ENCODE results near the gene TMEM42.
"Not testable (repeated sequence)": the region's sequence is repeated elsewhere in the genome, so short reads cannot be mapped to it uniquely, and the experiment has no call there.

TMEM42 gene

DNA sequence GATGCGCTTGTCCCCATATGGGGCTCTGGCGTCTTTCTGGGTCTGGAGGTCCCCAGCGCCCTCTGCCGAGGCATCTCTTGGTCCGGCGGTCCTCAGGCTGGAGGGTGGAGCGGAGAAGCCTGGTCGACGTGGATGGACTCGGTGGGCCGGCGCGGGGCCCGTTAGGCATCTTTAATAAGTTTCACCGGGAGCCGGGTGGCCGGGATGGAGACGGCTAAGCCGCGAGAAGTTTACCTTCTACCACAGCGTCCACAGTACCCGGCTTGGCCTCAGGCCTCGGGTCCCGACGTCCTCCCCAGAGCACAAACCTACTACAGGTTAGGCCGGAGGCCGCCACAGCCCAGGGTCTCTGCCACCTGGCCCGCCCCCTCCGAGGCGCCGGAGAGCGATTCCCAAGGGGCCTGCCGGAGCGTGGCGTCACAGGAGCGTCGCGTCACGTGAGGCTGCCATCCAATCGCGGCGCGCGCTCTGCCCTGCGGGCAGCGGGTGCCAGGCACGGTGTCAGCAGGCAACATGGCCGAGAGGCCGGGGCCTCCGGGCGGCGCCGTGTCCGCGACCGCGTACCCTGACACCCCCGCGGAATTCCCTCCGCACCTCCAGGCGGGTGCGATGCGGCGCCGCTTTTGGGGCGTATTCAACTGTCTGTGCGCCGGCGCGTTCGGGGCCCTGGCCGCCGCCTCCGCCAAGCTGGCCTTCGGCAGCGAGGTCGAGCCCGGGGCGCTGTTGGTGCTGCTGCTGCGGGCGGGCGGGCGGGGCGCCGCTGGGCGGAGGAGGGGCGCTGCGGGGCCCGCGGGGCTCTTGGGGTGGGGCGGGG, at the start of gene TMEM42:
Gene TMEM42 (plus strand): TSS at position 501 of the 814 bp plus-strand sequence. CDS start 13 bp downstream, at position 514.
- Mint-ChIP-seq H3K27me3 (ENCODE audit: low read depth, poor library complexity) (no peaks in the 10 kb centered on the region), H3K9me3 (no peaks in the 10 kb centered on the region), H3K4me1 (peaks cover 10% of the 10 kb centered on the region), H3K4me3 (peak within 1 kb of the TSS; percentile 90), H3K36me3 (ENCODE audit: low read depth) (peaks cover 36% of the 10 kb centered on the region), H3K27ac (peak within 1 kb of the TSS; percentile 96)
- peak; percentile 88 for DNase-seq
- TF ChIP-seq, protein P1, sequence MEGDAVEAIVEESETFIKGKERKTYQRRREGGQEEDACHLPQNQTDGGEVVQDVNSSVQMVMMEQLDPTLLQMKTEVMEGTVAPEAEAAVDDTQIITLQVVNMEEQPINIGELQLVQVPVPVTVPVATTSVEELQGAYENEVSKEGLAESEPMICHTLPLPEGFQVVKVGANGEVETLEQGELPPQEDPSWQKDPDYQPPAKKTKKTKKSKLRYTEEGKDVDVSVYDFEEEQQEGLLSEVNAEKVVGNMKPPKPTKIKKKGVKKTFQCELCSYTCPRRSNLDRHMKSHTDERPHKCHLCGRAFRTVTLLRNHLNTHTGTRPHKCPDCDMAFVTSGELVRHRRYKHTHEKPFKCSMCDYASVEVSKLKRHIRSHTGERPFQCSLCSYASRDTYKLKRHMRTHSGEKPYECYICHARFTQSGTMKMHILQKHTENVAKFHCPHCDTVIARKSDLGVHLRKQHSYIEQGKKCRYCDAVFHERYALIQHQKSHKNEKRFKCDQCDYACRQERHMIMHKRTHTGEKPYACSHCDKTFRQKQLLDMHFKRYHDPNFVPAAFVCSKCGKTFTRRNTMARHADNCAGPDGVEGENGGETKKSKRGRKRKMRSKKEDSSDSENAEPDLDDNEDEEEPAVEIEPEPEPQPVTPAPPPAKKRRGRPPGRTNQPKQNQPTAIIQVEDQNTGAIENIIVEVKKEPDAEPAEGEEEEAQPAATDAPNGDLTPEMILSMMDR (IDR thresholded peaks at IDR 0.05): no peak

DNA sequence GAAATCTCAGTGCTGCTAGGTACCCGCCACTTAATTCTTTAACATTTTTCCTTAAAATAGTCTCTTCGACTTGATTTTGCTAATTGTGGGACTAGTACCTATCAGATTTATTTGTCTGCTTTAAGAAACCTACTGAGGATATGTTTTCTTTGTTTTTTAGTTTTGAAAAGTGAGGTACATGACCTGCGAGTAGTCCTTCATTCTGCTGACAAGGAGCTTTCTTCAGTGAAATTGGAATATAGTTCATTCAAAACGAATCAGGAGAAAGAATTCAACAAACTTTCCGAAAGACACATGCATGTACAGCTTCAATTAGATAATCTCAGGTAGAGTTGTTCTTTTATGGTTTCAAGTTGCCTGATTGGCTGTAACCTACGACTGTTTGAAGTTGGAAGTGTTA, 47.0 kb upstream of the TMEM42 start:
- Mint-ChIP-seq H3K27me3 (ENCODE audit: low read depth, poor library complexity) (no peaks in the 10 kb centered on the region), H3K9me3 (peaks cover 40% of the 10 kb centered on the region), H3K27ac (no peak overlapping the region), H3K36me3 (ENCODE audit: low read depth) (peaks cover 66% of the 10 kb centered on the region), H3K4me3 (no peak overlapping the region), H3K4me1 (no peaks in the 10 kb centered on the region)
- DNase-seq: no peak
- TF ChIP-seq, protein P1 (IDR thresholded peaks at IDR 0.05): no peak

DNA sequence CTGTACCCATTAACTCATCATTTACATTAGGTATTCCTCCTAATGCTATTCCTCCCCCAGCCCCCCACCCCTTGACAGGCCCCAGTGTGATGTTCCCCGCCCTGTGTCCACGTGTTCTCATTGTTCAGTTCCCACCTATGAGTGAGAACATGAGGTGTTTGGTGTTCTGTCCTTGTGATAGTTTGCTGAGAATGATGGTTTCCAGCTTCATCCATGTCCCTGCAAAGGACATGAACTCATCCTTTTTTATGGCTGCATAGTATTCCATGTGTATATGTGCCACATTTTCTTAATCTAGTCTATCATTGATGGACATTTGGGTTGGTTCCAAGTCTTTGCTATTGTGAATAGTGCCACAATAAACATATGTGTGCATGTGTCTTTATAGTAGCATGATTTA, 45.4 kb upstream of the TMEM42 start:
- Mint-ChIP-seq H3K9me3 (peaks cover 46% of the 10 kb centered on the region), H3K36me3 (ENCODE audit: low read depth) (peaks cover 73% of the 10 kb centered on the region)
- H3K27me3 Mint-ChIP-seq (ENCODE audit: low read depth, poor library complexity); DNase-seq; H3K27ac Mint-ChIP-seq; H3K4me3 Mint-ChIP-seq; H3K4me1 Mint-ChIP-seq: not testable (repeated sequence)

DNA sequence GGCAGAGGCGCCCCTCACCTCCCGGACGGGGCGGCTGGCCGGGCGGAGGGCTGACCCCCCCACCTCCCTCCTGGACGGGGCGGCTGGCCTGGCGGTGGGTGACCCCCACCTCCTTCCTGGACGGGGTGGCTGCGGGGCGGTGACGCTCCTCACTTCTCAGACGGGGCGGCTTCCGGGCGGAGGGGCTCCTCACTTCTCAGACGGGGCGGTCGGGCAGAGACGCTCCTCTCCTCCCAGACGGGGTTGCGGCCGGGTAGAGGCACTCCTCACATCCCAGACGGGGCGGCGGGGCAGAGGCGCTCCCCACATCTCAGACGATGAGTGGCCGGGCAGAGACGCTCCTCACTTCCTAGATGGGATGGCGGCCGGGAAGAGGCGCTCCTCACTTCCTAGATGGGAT, 40.5 kb upstream of the TMEM42 start:
- peaks cover 60% of the 10 kb centered on the region for H3K9me3 Mint-ChIP-seq
- peaks cover 77% of the 10 kb centered on the region for H3K36me3 Mint-ChIP-seq (ENCODE audit: low read depth)

DNA sequence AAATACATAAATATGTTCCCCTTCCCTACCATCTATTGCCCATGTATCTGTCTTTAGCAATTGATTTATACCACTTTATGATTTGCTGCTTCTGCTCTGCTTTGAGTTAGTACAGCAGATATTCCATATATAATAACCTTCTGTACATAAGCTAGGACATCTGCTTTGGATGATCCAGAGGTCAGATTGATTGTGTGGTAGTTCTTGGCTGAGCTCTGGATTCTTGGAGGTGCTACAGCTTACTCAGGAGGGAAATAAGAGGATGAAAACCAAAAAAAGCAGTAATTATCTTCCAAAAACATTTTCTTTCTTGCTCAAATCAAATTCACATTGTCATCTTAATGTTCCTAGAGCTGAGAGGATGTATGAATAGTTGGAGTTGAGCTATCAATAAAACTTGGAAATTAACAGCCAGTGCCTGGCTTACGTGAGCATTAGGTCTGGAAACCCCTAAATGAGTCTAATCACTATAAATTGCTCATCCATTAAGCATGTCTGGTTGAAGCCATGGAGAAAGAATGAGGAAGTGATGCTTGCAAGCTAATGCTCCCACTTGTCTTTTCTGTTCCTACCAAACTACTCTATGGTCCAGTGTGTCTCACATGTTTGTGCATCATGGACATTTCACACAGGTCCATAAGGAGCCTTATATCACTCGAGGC, 36.3 kb upstream of the TMEM42 start:
- Mint-ChIP-seq H3K36me3 (ENCODE audit: low read depth) (peaks cover 69% of the 10 kb centered on the region), H3K4me3 (no peak overlapping the region), H3K27ac (no peak overlapping the region), H3K4me1 (no peaks in the 10 kb centered on the region), H3K27me3 (ENCODE audit: low read depth, poor library complexity) (no peaks in the 10 kb centered on the region), H3K9me3 (peaks cover 20% of the 10 kb centered on the region)
- DNase-seq: no peak
- TF ChIP-seq, protein P1 (IDR thresholded peaks at IDR 0.05): no peak

More for the DNA sequence above, 40.5 kb upstream of the TMEM42 start:
- not testable (repeated sequence) for DNase-seq; H3K4me3 Mint-ChIP-seq; H3K27me3 Mint-ChIP-seq (ENCODE audit: low read depth, poor library complexity); H3K27ac Mint-ChIP-seq; H3K4me1 Mint-ChIP-seq

DNA sequence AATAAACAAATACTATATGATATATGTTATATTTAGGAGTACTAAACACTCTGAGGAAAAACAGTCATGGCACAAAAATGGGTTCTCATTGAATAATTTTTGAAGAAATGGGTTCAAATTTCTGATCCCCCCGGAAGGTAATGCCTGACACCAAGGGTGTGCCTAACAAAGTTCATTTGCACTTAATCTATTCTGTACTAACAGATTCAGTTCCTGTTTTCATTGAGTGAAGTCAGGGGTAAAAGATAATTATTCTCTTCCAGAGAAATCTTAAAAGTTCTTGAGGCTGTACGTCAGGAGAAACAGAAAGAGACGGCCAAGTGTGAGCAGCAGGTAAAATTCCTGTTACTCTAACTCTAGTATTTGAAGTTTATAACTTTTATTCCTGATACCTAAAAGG, 34.5 kb upstream of the TMEM42 start:
- no peak overlapping the region for H3K4me3 Mint-ChIP-seq
- H3K27me3 Mint-ChIP-seq (ENCODE audit: low read depth, poor library complexity): no peaks in the 10 kb centered on the region
- H3K27ac Mint-ChIP-seq: no peak overlapping the region
- DNase-seq: no peak
- peaks cover 70% of the 10 kb centered on the region for H3K36me3 Mint-ChIP-seq (ENCODE audit: low read depth)
- peaks cover 10% of the 10 kb centered on the region for H3K9me3 Mint-ChIP-seq
- TF ChIP-seq, protein P1 (IDR thresholded peaks at IDR 0.05): no peak
- no peaks in the 10 kb centered on the region for H3K4me1 Mint-ChIP-seq
